IMR-90 (cell line): ENCODE measurements around the gene DENND1B. TPM values are rescaled to one million over a fixed set of nuclear protein-coding genes. Genes with fewer than 3 reads are reported as not detected.

Experiments
- ATAC-seq: fragments of 200-7000 bp; cut with Tn5 transposase; 2 replicates; pipeline ENCODE4 v1.9.1; 2020; ENCODE audit warnings: low read depth, mild to moderate bottlenecking, moderate library complexity
- BruUV-seq: library from RNA; stranded (reverse); fragments of 400-500 nt; replicated peaks from 2 replicates; lab custom pipeline; 2021; lab: Mats Ljungman, UMichigan
- CTCF ChIA-PET: fragments of 300-600 bp; formaldehyde crosslinking; extraction: SDS; loops from one replicate; lab custom pipeline; 2021; ENCODE audit warnings: antibody characterized with exemption; lab: Yijun Ruan, JAX
- POLR2A ChIA-PET: fragments of 300-600 bp; sonication (Branson Sonifier 250); formaldehyde crosslinking; loops from one replicate; lab custom pipeline; 2022; ENCODE audit warnings: antibody characterized with exemption; ENCODE audit not compliant: unreplicated experiment; lab: Charles Lee
- DNase-seq: peaks from one replicate; pipeline ENCODE4 v3.0.0; 2013
- H2AFZ ChIP-seq: replicated peaks from 2 replicates; pipeline ENCODE3; 2013; ENCODE audit warnings: low read length, mild to moderate bottlenecking; ENCODE audit not compliant: poor library complexity
- H2AK5ac ChIP-seq: 2 replicates; pipeline ENCODE4 v1.6.1; 2013; ENCODE audit warnings: low read depth, low read length, inconsistent platforms
- H2AK9ac ChIP-seq: replicated peaks from 2 replicates; pipeline ENCODE3; 2013; ENCODE audit warnings: mild to moderate bottlenecking, low read depth, low read length, moderate library complexity; ENCODE audit not compliant: poor library complexity
- H2BK120ac ChIP-seq: 2 replicates; pipeline ENCODE4 v1.6.1; 2013; ENCODE audit warnings: low read depth, low read length, inconsistent platforms
- H2BK15ac ChIP-seq: 3 replicates; pipeline ENCODE4 v1.6.1; 2013; ENCODE audit warnings: low read depth, low read length, inconsistent platforms
- H2BK20ac ChIP-seq: 2 replicates; pipeline ENCODE4 v1.6.1; 2013; ENCODE audit warnings: low read depth, mild to moderate bottlenecking, inconsistent platforms, low read length, moderate library complexity
- H2BK5ac ChIP-seq: 2 replicates; pipeline ENCODE4 v1.6.1; 2013; ENCODE audit warnings: mild to moderate bottlenecking, low read depth, low read length, inconsistent platforms; ENCODE audit not compliant: poor library complexity, severe bottlenecking
- H3K14ac ChIP-seq: replicated peaks from 2 replicates; pipeline ENCODE4 v1.6.1; 2013; ENCODE audit warnings: low read depth, low read length, inconsistent platforms
- H3K18ac ChIP-seq: 2 replicates; pipeline ENCODE4 v1.6.1; 2013; ENCODE audit warnings: low read depth, low read length, control low read depth
- H3K23ac ChIP-seq: 2 replicates; pipeline ENCODE4 v1.6.1; 2013; ENCODE audit warnings: low read depth, low read length, inconsistent platforms
- H3K27ac ChIP-seq: 2 replicates; pipeline ENCODE4 v1.5.1; 2013; ENCODE audit warnings: mild to moderate bottlenecking, control low read depth, low read length; ENCODE audit not compliant: insufficient read depth
- H3K27me3 ChIP-seq: 2 replicates; pipeline ENCODE4 v1.6.1; 2013; ENCODE audit warnings: low read length; ENCODE audit not compliant: control insufficient read depth, insufficient read depth
- H3K36me3 ChIP-seq: 2 replicates; pipeline ENCODE4 v1.6.1; 2013; ENCODE audit warnings: low read length, mixed read lengths; ENCODE audit not compliant: control insufficient read depth, insufficient read depth
- H3K4ac ChIP-seq: 2 replicates; pipeline ENCODE4 v1.6.1; 2013; ENCODE audit warnings: low read depth, low read length, inconsistent platforms
- H3K4me1 ChIP-seq: 2 replicates; pipeline ENCODE4 v1.6.1; 2013; ENCODE audit warnings: low read length, mixed read lengths; ENCODE audit not compliant: control insufficient read depth, insufficient read depth
- H3K4me2 ChIP-seq: 2 replicates; pipeline ENCODE4 v1.6.1; 2013; ENCODE audit warnings: low read depth, mild to moderate bottlenecking, control low read depth, low read length, moderate library complexity
- H3K4me3 ChIP-seq: 2 replicates; pipeline ENCODE4 v1.5.1; 2013; ENCODE audit warnings: low read depth, mild to moderate bottlenecking, control low read depth, low read length, moderate library complexity; ENCODE audit not compliant: insufficient read depth
- H3K56ac ChIP-seq: 2 replicates; pipeline ENCODE4 v1.6.1; 2013; ENCODE audit warnings: low read length, inconsistent platforms; ENCODE audit not compliant: insufficient read depth; ENCODE audit errors: extremely low read depth
- H3K79me1 ChIP-seq, 2 experiments: 2 replicates each; pipeline ENCODE4 v1.6.1; 2013; ENCODE audit warnings: low read length in 2 of 2, inconsistent platforms in 1 of 2, low read depth in 1 of 2
- H3K9ac ChIP-seq: 2 replicates; pipeline ENCODE4 v1.6.1; 2013; ENCODE audit warnings: low read depth, low read length, control low read depth
- H3K9me1 ChIP-seq: 2 replicates; pipeline ENCODE4 v1.6.1; 2013; ENCODE audit warnings: low read length, inconsistent platforms; ENCODE audit not compliant: insufficient read depth
- H3K9me3 ChIP-seq: 2 replicates; pipeline ENCODE4 v1.6.1; 2013; ENCODE audit warnings: low read length; ENCODE audit not compliant: control insufficient read depth, insufficient read depth
- H4K20me1 ChIP-seq: 2 replicates; pipeline ENCODE4 v1.6.1; 2013; ENCODE audit warnings: low read length, inconsistent platforms; ENCODE audit not compliant: insufficient read depth
- H4K5ac ChIP-seq: 2 replicates; pipeline ENCODE4 v1.6.1; 2013; ENCODE audit warnings: mild to moderate bottlenecking, low read depth, low read length, control low read depth
- H4K8ac ChIP-seq, 2 experiments: 2 replicates each; pipeline ENCODE4 v1.6.1; 2013; ENCODE audit warnings: low read depth in 2 of 2, low read length in 2 of 2, control low read depth in 1 of 2, inconsistent platforms in 1 of 2
- H4K91ac ChIP-seq: 2 replicates; pipeline ENCODE4 v1.6.1; 2013; ENCODE audit warnings: low read depth, low read length, inconsistent platforms; ENCODE audit not compliant: insufficient read depth
- BHLHE40 ChIP-seq: fragments of 150-350 bp; IDR thresholded peaks from 2 replicates; pipeline ENCODE4 v1.6.1; 2016; ENCODE audit warnings: mild to moderate bottlenecking, low read depth, low read length
- CEBPB ChIP-seq: IDR thresholded peaks from 2 replicates; pipeline ENCODE4 v1.6.1; 2012; ENCODE audit warnings: low read depth, low read length, improper control_type of control experiment
- FOS ChIP-seq: fragments of 150-350 bp; IDR thresholded peaks from 2 replicates; pipeline ENCODE4 v1.6.1; 2016; ENCODE audit warnings: low read depth, low read length
- MAFK ChIP-seq: IDR thresholded peaks from 2 replicates; pipeline ENCODE4 v1.6.1; 2012; ENCODE audit warnings: low read depth, low read length, improper control_type of control experiment
- POLR2A ChIP-seq: IDR thresholded peaks from 2 replicates; pipeline ENCODE4 v1.6.1; 2012; ENCODE audit warnings: mild to moderate bottlenecking, low read depth, low read length
- WGBS, 2 experiments: methylation state at CpG; one replicate each; pipeline versions ENCODE4 v1.1.5 to v1.1.7; 2013; ENCODE audit warnings: missing lambda C conversion rate in 2 of 2; ENCODE audit not compliant: insufficient read length in 1 of 2; ENCODE audit errors: extremely low coverage in 2 of 2; 5-methylcytosine and 5-hydroxymethylcytosine counted together
- dilution Hi-C: fragments of 300-500 bp; cut with HindIII; formaldehyde crosslinking; loops from one replicate; pipeline ENCODE4 v1.14.3; 2018; ENCODE audit warnings: low sequenced_read_pairs; ENCODE audit not compliant: unreplicated experiment
- in situ Hi-C: fragments of 300-500 bp; cut with MboI; formaldehyde crosslinking; loops from 3 replicates; pipeline ENCODE4 v1.14.3; 2019; ENCODE audit warnings: low sequenced_read_pairs, inconsistent platforms, mixed read lengths
- intact Hi-C: fragments of 100-400 bp; cut with micrococcal nuclease; formaldehyde crosslinking; loops from 2 replicates; pipeline ENCODE4 v1.10.0; 2022
- polyA plus RNA-seq, 3 experiments: library from polyadenylated mRNA; depleted of rRNA; stranded (reverse); fragments of >200 nt; gene quantifications; 2 replicates each; pipeline ENCODE4 v1.2.3, GENCODE V29; 2012; ENCODE audit warnings: low replicate concordance in 1 of 3
- total RNA-seq: library from RNA; depleted of rRNA; stranded (reverse); fragments of >200 nt; gene quantifications from 2 replicates; pipeline ENCODE4 v1.2.3, GENCODE V29; 2012
- TF ChIP-seq, protein P1 (sequence below): fragments of 150-350 bp; IDR thresholded peaks from 2 replicates; pipeline ENCODE4 v1.6.1; 2017; ENCODE audit warnings: mild to moderate bottlenecking, antibody characterized with exemption, low read length, low read depth

The DENND1B gene
- total and polyA plus RNA-seq, 2 of the 4 experiments (the other 2 are of a cell fraction): 4.0 to 24.2 TPM

DNA sequence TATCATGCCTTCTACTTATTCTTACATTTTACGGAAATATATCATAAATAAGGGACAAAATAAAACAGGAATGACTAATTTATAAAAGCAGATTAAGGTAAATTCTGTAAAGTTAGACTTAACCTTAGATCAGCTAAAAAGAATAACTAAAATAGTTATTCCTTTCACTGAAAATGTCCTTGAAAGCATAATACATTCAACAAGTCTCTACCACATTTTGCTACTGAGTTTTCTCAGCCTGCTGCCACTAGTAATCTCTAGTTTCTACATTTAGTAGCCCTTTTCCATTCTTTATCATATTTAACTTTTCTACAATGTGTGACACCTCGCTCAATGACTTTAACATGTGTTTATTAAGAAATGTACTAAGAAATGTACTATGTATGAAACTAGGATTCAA is 89.0 kb downstream of the DENND1B start:
- no TSS peak for BruUV-seq
- H3K9me3 ChIP-seq: peaks cover 4% of the 10 kb centered on the region; the same call in 1 of the 2 replicates
- no peak overlapping the region for H3K56ac ChIP-seq
- no peak overlapping the region for H4K8ac ChIP-seq
- peaks cover 8 to 23% of the 10 kb centered on the region in 2 experiments for H3K79me1 ChIP-seq
- H3K4me1 ChIP-seq: no peaks in the 10 kb centered on the region
- dilution Hi-C loops (no loop called here), intact Hi-C loops (no loop called here), in situ Hi-C loops (no loop called here)
- WGBS, 2 experiments: no CpG with 5 or more reads among the region's 2 CpGs
- no peak for TF ChIP-seq CEBPB
- TF ChIP-seq, protein P1, sequence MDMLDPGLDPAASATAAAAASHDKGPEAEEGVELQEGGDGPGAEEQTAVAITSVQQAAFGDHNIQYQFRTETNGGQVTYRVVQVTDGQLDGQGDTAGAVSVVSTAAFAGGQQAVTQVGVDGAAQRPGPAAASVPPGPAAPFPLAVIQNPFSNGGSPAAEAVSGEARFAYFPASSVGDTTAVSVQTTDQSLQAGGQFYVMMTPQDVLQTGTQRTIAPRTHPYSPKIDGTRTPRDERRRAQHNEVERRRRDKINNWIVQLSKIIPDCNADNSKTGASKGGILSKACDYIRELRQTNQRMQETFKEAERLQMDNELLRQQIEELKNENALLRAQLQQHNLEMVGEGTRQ: no peak
- no peak for TF ChIP-seq BHLHE40
- TF ChIP-seq MAFK: no peak
- no peak for TF ChIP-seq POLR2A
- no peak for TF ChIP-seq FOS
- H2BK120ac ChIP-seq: no peak overlapping the region
- no peak overlapping the region for H3K27ac ChIP-seq
- H3K4ac ChIP-seq: no peak overlapping the region
- H3K27me3 ChIP-seq: no peaks in the 10 kb centered on the region
- no peak overlapping the region for H2AK5ac ChIP-seq
- H2BK20ac ChIP-seq: no peak overlapping the region
- peaks cover 2% of the 10 kb centered on the region; the same call in 1 of the 2 replicates for H3K36me3 ChIP-seq
- no peak overlapping the region for H4K91ac ChIP-seq
- ChIA-PET POLR2A (no interaction called here), CTCF (interaction anchor here (0.8 kb wide), 1 partner anchor 47 kb away, joined by 3 read pairs; no protein-coding TSS in a partner anchor)
- no peaks in the 10 kb centered on the region for H4K20me1 ChIP-seq
- H3K4me3 ChIP-seq: no peak overlapping the region
- H2AFZ ChIP-seq: no peak overlapping the region
- no peak overlapping the region for H2BK5ac ChIP-seq
- no peak overlapping the region for H3K4me2 ChIP-seq
- 0 out of 2 replicates have a peak, but pooled peaks cover 4% of the 10 kb centered on the region for H3K9me1 ChIP-seq
- no peak overlapping the region for H4K5ac ChIP-seq
- no peak overlapping the region for H3K9ac ChIP-seq
- ATAC-seq (no peak), DNase-seq (no peak)
- H2BK15ac ChIP-seq: no peak overlapping the region
- H2AK9ac ChIP-seq: no peak overlapping the region
- H3K18ac ChIP-seq: no peak overlapping the region
- H3K23ac ChIP-seq: no peak overlapping the region
- H3K14ac ChIP-seq: no peak overlapping the region
